GM12875 (cell line): Measurements from ENCODE around the gene FGF12.

Experiments used
- H3K4me3 ChIP-seq: one replicate; pipeline ENCODE4 v1.5.1; 2011; ENCODE audit warnings: low read depth, low read length, control low read depth
- TF ChIP-seq, protein P1 (sequence below): IDR thresholded peaks from 2 replicates; pipeline ENCODE4 v1.5.1; 2011; ENCODE audit warnings: low read depth, mild to moderate bottlenecking, control low read depth, inconsistent platforms, low read length, moderate library complexity, borderline replicate concordance; ENCODE audit not compliant: insufficient read depth

FGF12 gene

DNA sequence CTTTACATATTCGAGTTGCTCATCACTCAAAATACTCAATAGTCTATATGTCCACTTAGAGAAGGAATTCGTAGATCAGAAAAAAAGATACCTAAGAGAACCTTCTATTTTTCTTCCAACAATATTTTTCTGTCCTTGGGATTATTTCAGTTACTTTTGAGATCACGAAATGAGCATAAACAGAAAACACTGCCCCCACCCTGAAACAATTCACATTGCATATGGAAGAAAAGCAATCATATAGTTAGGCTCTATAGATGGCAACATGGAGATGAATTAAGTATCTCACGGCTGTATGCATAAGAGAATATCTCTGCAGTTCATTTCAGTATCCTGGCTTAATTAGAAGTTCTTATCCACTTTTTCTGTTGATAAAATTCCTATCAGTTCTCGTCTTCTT, 391.1 kb downstream of the FGF12 start:
- H3K4me3 ChIP-seq = no peak overlapping the region
- TF ChIP-seq, protein P1, sequence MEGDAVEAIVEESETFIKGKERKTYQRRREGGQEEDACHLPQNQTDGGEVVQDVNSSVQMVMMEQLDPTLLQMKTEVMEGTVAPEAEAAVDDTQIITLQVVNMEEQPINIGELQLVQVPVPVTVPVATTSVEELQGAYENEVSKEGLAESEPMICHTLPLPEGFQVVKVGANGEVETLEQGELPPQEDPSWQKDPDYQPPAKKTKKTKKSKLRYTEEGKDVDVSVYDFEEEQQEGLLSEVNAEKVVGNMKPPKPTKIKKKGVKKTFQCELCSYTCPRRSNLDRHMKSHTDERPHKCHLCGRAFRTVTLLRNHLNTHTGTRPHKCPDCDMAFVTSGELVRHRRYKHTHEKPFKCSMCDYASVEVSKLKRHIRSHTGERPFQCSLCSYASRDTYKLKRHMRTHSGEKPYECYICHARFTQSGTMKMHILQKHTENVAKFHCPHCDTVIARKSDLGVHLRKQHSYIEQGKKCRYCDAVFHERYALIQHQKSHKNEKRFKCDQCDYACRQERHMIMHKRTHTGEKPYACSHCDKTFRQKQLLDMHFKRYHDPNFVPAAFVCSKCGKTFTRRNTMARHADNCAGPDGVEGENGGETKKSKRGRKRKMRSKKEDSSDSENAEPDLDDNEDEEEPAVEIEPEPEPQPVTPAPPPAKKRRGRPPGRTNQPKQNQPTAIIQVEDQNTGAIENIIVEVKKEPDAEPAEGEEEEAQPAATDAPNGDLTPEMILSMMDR = no peak

DNA sequence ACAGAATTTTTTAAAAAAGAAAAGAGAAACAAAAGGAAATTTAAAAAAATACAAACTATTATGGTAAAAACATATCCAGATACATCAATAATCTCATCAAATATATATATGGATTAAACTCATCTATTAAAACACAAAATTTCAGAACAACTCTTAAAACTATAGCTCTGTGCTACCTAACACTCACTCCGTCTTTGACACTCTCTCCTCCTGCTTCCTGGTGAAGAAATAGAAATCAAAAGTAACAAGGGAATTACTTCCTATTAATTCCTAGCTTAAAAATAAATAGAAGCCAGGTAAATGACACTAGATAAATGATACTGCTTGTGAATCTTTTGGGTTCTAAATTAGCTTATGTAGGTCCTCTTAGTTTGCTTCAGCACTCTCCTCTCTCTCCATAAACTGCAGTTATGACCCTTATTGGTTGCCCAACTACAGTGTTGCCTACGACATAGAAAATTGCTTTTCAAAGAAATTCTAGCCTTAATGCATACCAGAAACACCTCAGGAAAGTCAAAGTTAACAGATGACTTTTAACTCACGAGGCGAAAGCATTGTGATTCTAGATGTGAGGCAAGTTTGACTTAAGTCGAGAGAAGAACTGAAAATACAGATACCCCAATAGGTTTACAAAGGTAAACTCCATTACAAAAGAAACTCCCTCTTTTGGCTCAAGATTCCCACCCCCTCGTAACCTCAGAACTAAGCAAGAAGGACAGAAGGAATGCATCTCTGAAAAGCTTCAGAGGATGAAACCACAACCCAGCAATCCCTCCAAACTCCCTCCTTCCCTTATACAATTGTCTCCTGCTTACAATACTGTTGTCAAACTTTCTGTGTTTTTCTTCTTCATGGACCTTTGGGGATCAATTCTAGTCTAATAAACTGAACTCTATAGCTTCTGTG, 394.7 kb downstream of the FGF12 start:
- TF ChIP-seq, protein P1 = no peak
- no peak overlapping the region for H3K4me3 ChIP-seq

DNA sequence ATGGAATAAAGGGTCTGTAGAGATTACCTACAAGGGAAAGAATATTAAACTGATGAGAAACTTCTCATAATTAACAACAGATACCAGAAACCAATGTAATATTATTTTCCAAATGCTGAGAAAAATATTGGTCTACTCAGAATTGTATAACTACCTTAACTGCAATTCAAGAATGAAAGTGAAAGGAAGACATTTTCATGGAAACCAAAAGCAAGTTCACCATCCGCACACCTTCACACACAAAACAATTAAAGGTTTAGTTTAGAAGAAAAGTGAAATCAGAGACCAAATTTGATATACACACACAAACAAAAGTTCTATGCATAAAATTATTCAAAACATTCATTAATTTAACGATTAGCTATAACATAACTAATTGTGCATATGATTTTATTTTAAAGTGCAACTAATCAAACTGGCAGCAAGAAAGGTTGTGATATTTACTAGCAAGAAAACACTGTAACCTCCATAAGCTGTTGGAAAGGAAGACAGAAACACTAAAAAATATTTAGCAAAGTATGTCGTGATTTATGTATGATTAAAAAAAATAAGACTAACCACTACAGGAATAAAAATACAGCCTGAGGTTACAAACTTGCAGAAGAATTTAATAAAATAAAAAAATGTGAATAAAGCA, 395.5 kb downstream of the FGF12 start:
- TF ChIP-seq, protein P1 = no peak
- H3K4me3 ChIP-seq = no peak overlapping the region

DNA sequence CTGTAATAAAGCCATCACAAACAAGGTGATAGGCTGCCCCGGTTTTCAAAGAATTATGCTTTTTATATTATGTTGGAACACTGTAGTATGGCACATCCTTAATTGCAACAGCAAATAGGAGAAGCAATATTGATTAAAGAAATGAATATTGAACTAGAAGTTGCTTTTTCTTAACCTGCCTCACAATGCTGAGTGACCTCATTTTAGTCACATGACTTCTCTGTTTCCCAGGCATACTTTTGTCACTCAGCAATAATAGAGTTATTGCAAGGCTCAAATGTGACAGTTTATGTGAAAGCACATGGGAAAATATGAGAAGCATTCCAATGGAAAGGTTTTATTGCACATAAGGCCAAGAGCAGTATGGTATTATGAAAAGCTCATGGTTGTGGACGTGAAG, 400.7 kb downstream of the FGF12 start:
- TF ChIP-seq, protein P1 = no peak

DNA sequence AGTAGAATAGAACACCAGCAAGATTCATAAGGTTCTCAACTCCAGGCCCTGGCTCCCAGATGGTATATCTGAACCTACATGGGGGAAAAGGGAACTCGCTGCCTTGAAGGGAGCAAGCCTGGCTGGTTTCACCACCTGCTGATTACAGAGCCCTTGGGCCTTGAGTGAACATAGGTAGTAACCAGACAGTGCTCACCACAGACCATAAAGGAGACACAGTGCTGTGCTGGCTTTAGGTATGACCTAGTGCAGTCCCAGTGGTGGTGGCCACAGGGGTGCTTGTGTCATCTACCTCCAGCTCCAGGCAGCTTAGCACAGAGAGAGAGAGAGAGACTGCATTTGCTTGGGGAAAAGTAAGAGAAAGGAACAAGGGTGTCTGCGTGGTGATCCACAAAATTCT, 409.8 kb downstream of the FGF12 start:
- no peak overlapping the region for H3K4me3 ChIP-seq
- TF ChIP-seq, protein P1 = no peak

More for the DNA sequence above, 400.7 kb downstream of the FGF12 start:
- no peak overlapping the region for H3K4me3 ChIP-seq

DNA sequence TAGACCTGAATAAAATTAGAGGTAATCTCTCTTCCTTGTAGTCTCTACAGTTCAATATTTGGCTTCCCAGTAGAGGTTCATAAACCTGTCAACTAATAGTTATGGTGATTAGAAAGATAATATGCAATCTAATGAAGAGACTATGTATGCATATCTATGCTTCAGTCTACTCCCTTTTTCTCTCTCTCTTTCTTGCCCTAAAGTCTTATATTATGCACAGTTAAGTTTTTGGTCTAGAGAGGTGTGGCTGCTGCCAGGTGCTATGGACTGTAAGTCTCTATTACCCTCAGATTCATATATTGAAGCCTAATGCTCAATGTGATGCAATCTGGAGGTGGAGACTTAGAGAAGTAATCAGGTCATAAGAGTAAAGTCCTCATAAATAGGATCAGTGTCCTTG, 413.7 kb downstream of the FGF12 start:
- TF ChIP-seq, protein P1 = no peak

More for the DNA sequence above, 413.7 kb downstream of the FGF12 start:
- H3K4me3 ChIP-seq = no peak overlapping the region
